ELR (cell line): ENCODE results near the gene PDILT.

Experiments
- DNase-seq: peaks from one replicate; pipeline ENCODE4 v3.0.0-alpha.2; 2015; ENCODE audit warnings: low read depth

PDILT gene

DNA sequence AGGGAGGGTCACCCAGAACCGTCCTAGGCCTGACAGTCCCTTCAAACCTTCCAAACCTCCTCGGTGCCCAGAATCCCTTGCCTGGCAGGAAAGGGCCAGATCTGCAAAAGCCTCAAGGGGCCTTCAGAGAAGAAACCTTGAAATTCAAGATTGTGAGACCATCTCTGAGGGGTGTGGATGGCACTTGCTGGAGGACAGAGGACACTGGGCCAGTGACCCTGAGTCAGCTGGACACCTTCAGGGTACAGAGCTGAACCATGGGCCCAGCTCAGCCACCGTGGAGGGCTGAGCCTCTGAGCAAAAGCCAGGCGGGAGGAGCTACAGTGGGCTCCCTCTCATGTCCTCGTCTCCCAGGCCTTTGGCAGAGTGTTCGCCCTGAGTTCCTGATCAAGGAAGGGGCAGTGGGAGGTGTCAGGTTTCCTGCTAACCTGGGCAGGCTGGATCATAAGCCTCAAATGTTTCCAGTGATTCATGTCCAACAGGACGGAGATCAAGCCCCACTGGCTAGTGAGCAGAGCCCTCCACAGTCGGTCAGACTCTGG, 3.0 kb downstream of the PDILT start:
- DNase-seq = no peak

DNA sequence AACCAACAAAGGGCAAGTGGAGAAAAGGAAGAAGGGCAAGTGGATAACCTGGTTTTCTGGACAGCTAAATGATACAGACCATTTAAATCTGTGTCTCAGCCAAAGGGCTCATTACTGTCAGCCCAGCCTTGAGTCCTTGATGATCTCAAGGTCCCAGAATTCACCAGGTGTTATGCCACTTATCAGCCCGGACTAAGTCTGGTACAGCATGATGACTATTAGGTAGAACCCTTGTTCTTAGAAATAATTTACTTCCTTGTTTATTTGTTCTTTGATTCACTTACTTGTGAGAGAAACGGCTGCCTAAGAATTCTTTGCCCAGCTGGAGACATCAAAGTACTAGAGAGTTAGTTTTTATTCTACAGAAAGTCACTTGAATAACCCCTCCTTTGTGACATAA, 3.5 kb downstream of the PDILT start:
- DNase-seq = no peak

DNA sequence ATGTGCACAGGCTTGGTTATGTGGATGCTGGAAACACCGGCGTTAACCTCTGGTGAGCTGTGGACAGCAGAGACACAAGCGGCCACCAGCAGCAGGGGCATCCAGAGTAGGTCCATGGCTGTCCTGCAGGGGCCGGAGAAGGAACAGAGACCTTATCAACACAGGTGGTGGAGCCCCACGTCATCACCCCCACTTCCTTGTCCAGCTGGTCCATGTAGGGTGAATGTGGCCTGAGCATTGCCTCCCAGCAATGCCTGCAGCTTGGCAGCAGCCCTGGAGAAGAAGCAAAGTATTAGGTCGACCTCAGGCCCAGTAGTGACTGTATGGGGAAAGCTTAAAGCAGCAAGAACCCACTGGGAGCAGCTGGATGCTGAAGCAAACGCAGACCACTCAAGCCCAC, 5.4 kb downstream of the PDILT start:
- DNase-seq = no peak

DNA sequence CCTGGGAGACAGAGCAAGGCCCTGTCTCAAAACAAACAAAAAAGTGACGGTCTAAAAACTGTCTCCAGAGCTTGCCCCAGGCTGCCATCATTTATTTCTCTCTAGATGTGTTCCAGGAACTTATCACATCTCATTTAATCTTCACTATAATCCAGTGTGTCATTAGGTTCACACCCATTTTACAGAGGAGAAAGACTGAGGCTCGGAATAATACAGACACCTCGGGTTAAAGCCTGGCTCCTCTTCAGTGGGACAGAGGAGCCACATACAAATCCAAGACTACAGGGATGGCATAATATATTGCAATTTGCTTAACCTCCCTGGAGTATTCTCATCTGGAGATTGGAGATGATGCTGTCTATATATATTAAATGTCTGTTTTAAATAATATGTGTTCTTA, 5.9 kb downstream of the PDILT start:
- DNase-seq = no peak

DNA sequence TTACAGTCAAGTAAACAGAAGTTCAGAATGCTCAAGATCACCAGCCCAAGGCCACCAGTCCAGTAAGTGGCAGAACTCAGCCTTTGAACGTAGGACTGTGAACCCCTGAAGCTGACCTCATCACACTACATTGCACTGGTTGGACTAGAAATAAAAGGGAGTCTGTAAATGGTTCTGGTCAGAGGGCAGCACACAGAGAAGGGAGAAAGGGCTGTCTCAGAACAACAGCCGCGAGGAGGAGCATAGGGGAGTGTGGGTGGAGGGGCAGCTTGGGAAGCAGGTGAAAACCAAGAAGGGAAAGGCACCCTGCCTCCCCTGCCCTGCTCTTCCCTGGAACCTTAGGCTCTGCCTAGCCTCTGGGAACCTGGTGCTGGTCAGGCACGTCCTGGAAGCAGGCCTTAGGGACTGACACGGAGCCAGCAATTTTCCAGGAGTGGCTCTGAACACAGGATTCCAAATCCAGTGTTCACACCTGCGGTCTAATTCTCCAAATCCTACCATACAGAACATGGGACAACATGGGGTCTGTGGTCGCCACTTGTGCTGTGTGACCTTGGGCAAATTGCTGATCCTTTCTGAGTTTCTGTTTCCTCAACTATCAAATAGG, 7.0 kb downstream of the PDILT start:
- no peak for DNase-seq

DNA sequence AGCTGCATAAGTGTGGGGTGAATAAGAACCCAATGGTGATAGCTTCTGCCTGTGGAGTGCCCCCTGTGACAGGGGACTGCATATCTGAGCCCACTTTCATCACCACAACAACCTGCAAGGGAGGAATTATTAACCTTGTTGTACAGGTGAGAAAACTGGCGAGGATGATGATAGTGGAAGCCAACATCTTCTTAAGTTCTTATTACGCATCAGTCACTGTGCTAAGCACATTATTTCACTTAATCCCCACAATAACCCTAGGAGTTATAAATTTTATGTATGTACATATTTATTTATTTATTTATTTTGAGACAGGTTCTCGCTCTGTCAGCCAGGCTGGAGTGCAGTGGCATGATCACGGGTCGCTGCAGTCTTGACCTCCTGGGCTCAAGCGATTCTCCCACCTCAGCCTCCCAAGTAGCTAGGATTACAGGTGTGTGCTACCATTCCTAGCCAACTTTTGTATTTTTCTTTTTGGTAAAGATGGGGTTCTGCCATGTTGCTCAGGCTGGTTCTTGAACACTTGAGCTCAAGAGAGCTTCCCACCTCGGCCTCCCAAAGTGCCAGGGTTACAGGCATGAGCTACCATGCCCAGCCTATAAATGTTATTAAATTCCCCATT, 7.6 kb downstream of the PDILT start:
- DNase-seq = no peak

DNA sequence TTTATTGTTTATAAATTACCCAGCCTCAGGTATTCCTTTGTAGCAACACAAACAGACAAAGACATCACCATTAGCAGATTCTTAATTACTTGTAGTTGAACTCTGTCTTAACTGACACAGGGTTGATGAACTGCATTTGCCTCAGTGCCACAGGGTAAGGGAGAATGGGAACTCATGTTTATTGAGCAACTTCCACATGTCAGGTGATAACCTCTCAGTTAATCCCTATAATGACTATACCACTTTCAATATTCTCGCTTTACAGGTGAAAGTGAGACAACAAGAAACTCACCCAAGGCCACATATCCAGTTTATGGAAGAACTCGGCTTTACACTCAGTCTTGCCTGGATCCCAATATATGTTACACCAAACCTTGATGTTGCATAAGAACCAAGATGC, 8.6 kb downstream of the PDILT start:
- DNase-seq = no peak

DNA sequence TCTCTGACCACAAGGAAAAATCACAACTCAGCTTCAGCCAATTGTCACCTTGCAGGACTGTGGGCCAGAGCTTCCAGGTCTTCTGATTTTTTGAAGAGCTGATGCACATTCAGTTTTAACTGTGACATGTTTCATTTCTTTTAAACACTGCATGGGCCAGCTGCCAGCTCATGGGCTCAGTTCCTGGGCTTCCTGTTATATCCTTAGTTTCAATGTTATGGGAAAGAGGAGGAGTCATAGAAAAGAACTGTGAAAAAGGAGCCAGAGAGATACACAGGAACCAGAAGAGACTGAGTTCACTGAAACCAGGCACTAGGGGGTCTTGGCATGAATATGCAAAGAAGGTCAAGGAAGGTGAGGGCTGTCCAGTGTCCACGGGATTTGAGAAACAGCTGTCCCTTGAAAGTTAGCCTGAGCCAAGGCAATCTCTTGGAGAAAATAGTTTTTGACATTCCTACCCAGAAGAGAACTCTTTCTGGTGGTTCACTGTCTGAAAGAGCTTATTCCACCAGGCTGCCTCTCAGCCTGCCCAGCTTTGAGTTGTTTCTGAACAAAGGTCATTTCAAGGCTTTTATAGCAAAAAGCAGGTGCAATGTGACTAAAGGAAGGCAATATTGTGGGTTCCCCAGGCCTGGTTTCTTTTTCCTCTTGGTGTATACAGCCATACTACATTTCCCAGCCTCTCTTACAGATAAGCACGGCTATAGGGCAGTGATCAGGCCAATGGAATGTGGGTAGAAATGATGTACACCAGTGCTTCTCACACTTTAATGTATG, 10.5 kb downstream of the PDILT start:
- no peak for DNase-seq

DNA sequence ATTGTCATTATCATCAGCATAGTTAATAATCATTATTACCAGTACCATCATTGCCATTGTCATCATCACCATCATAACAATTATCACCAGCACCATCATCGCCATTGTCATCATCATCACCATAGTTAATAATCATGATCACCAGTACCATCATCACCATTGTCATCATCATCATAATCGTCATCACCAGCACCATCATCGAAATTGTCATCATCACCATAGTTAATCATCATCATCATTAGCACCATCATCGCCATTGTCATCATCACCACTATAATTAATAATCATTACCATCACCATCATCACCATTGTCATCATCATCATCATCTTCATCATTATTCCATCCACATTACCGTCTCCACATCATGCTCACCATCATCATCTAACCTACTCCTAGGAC, 13.5 kb downstream of the PDILT start:
- DNase-seq = no peak

DNA sequence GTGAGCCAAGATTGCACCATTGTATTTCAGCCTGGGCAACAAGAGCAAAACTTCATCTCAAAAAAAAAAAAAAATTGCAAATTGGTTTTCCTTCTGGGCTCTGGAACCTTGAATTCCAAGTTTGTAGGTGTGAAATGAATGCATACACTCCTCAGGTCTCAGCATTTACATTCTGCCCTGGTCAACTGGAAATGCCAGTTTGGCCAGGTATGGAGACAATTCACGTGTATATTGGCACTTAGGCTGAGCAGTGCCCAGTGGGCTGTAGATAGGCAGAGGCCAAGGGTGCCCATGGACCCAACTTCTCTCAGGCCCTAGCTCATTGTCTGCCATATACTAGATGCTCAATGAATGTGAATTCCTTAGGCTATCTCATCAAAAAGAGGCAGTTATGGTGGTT, 15.7 kb downstream of the PDILT start:
- DNase-seq = no peak

DNA sequence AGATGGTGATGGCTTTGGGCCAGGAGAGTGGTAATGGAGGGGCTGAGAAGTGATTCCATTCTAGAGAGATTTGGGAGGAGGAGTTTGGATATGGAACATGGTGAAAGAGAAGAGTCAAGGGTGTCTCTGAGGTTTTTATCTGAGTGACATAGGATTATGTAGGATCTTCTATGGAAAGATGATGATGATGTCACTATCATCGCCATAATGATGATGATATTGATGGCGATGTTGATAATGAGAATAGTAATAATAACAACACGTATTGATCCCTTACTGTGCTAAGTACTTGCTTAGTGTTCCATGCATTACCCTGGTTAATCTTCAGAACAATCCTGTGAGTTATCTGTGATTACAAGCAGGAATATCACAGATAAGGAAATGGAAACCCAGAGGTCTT, 16.6 kb downstream of the PDILT start:
- DNase-seq = no peak

DNA sequence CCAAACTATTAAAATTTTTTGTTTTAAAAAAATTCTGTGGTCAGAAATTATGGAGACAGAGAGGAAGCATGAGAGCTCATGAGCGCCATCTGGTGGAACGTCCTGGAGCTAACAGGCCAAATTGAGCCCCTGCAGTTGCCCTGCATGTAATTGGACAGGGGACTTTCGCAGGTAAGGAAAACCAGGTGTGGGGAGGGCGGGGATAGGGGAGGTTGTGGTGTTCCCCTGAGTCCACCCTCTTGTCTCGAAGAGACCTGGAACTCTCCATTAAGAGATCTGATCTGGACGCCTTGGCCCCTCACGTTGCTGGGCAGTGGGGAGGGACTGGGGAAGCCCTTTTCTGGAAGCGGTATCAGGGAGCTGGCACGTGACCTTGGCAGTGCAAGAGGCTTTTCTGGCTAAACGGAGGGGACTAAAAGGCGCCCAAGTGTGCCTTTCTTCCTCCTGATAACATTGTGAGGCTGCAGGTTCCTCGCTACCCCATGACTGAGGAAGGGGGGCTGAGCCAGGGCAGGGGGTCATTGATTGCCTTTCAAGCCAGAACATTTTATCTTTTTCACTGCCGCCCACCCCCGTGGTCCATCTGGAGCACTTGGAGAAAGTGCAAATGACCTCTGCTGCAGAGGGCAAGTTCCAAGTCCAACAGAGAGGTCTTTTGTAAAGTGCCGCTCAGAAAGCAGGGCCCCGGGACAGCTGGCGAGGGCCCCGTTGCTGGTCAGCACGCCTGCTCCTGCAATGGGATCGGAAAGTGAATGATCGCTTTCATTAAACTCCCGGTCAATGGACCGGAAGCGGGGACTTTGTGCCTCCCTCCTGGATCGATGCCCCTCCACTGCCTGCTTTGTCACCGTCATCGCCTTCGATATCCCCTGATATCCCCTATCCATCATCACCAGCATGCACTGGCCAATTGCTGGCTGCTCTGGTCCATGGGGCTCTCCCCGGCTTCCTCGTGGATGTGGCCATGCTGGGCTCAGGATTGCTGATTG, 18.4 kb downstream of the PDILT start:
- DNase-seq = peak; percentile 52

DNA sequence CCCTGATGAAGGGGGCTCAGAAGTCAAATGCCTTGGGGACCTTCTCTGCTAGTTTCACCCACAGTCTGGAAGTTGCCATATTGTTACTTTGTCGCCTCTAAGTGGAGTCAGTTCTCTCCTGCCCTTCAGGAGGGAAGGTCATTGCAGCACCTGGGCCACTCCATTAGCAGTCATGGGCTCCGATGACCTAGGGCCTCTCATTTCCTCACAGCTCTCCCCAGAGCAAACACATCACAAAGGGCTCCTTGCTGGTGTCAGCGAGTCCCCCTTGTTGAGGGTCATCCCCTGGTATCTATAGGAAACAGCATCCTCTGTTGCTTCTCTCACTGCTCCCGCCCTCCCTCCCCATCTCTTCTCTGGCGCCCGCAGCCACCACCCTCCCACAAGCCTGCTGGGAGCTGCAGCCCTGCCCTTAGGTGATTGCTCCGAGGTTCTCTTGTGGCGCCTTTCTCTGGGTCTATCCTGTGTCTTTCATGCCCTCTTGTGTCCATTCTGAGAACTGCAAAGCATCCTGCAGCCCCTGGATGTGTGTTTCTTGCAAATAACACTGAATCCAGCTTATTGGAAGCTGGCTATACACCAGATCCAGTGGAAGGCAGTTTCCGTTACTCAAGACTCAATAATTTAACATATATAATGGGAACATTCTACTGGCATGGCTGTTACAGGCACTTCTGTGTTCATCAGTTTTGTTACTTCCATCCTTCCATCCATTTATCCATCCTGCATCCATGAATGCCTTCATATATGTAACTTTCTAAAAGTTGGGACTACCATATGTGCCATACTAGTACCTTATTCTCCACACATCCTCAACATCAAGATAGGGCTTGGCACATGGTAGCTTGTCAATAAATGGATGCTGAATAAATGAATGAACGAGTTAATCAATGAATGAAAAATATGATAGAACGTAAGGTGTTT, 21.2 kb downstream of the PDILT start:
- DNase-seq = peak; percentile 65

DNA sequence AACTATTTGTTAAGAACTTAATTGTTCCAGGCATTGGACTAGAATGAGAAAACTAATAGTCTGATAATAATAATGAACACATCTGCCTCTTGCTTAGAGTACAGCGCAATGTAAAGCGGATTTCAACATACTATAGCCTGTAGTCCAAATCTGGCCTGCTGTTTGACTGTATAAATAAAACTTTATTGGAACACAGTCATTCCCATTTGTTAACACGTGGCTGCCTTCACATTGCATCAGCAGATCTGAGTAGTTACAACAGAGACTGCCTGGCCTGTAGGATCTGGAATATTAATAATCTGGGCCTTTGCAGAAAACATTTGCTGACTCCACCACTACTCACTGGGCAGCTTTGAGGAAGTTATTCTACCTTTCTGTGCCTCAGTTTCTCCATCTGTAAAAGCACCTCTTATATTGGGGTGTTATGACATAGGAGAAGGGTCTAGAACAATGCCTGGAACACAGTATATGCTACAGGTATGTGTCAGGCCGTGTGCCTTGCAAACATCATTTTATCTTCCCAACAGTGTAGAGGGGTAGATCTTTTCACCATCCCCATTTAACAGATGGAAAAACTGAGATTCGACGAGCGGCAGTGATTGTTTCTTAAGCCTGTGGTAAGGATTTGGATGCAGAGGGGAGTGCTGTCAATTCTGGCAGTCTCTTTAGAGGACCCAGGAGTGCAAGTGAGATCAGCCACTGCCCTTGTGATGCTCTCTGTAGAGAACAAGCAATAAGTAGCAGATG, 22.2 kb downstream of the PDILT start:
- DNase-seq = no peak

DNA sequence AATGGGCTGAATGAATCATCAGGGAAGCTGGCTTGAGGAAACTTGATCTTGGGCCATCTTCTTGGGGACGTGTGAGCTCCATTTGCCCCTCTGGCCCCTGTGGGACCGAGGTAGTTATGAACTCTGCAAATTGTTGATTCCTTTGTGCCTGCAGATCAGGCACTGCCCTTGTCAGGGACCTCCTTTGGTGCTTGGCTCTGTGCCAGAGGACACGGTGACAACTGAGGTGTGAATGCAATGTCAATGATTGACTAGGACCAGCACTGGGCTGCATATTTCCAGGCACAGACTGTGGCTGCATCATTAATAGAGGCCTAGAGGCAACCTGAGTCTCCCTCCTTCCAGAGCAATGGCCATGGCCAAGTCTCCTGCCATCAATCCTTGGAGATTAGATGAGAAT, 23.8 kb downstream of the PDILT start:
- no peak for DNase-seq

DNA sequence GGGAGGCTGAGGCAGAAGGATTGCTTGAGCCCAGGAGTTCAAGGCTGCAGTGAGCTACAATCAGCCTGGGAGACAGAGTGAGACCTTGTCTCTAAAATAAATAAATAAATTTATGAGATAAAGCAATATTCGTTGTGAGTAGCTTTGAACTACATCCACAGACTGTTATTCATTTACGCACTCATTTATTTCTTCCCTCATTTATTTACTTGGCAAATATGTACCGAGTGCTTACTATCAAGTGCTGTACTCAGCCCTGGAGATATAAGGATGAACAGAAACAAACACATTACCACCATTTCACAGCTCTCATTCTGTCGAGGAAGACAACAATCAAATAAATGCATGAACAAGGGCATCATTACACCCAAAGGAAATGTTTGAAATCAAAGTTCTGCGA, 27.4 kb downstream of the PDILT start:
- no peak for DNase-seq

DNA sequence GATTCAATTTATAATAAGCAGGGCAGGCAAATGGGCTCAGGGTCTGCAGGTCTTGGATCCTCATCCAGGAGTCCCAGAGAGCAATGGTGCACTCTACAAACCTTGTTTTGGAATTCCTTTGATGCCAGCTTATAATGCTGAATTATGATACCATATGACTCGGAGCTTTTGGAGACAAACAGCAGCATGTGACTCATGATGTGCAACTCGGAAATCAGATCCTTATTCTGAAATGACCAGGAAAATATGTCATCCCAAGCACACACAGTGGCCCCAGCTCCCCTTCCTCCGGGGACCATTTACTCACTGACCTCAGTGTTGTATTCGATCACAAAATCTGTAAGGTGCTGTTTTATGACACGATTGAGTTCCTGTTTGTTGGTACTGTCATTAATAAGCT, 31.8 kb downstream of the PDILT start:
- no peak for DNase-seq

DNA sequence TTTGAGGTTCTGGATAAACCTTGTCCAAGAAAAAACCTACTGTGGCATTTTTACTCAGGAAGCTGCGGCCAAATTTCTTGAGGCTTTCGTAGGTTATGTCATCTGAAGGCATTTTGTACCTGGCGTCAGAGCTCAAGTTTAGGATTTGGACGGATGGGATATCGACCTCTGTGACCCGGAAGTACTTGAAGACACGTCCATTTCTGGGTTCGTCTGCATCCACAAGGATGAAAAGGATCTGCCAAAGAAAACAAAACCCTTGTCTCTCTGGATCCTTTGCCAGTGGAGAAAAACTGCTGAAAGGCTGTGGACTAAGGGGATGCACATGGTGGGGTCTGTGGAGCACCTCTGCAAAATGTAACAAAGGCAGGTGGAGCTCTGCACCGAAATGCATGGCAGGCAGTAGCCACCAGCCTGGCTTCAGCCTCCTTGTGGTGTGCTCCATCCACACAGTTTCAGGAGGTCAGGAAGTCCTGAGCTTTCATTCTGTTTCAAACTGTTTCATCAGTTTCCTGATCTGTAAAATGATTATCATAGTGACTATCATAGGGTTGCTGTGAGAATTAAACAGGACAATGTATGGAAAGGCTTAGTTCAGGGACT, 35.0 kb downstream of the PDILT start:
- DNase-seq = no peak

DNA sequence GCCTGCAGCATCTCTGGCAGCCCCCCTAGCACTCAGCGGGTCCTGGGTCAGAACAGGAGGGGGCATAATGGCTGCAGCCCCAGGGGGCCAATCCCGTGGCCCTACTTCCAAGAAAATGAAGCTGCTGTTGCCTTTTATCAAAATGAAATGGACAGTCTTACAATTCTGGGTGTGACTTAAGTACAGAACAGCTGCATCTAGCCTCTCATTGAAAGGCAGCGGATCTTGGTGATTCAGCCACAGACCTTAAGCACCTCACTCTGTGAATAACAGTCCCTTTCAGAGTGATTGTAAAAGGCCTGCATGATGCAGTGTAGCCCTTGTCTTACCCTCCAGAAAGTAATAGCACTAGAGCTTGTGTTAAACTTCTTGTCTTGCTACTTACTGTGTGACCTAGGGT, 40.5 kb downstream of the PDILT start:
- no peak for DNase-seq

DNA sequence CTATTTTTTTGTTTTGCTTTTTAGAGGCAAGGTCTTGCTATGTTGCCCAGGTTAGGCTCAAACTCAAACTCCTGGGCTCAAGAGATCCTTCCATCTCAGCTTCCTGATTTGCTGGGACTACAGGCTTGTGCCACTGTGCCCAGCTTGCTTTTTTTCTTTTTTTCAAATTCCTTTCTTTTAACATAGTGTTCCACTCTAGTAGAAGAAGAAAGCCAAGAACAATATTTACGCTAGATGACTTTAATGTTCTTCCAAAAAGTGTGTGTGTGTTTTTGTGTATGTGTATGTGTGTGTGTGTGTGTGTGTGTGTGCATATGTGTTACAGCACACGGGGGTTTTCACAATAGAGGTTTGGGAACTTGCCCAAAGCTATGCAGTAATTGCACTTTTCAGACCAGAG, 41.3 kb downstream of the PDILT start:
- no peak for DNase-seq
